Gastrocnemius medialis (tissue), 4 donors: ENCODE measurements around the gene GTPBP6. TPM values are rescaled to one million over a fixed set of nuclear protein-coding genes. Genes with fewer than 3 reads are reported as not detected.

Source experiments
- ATAC-seq, 2 donors: fragments of 150-250 bp; one replicate each; pipeline ENCODE4 v1.9.1; 2016
- DNase-seq, 2 donors: peaks; one replicate each; pipeline ENCODE4 v3.0.0-alpha.2; 2019
- H3K27ac ChIP-seq, 4 donors: fragments of 200-600 bp; sonication (generic); 1 replicate in 1 of 4; 2 replicates in 3 of 4; pipeline ENCODE4 v1.5.1; 2016 to 2018; ENCODE audit warnings: mild to moderate bottlenecking in 2 of 4, moderate library complexity in 1 of 4
- H3K27me3 ChIP-seq, 3 donors: fragments of 200-600 bp; sonication (generic) in 2 of 3; 1 replicate in 1 of 3; 2 replicates in 2 of 3; pipeline versions ENCODE4 v1.5.1 to v1.6.0; 2016 to 2019; ENCODE audit warnings: mild to moderate bottlenecking in 1 of 3, moderate library complexity in 1 of 3
- H3K36me3 ChIP-seq, 2 donors: fragments of 200-600 bp; sonication (generic) in 1 of 2; one replicate each; pipeline ENCODE4 v1.5.1; 2017 to 2018
- H3K4me1 ChIP-seq, 2 donors: fragments of 200-600 bp; sonication (generic) in 1 of 2; one replicate each; pipeline ENCODE4 v1.5.1; 2016 to 2017; ENCODE audit warnings: mild to moderate bottlenecking in 2 of 2
- H3K4me3 ChIP-seq, 4 donors: fragments of 200-600 bp; sonication (generic) in 3 of 4; 1 replicate in 1 of 4; 2 replicates in 3 of 4; pipeline ENCODE4 v1.5.1; 2016 to 2019; ENCODE audit warnings: mild to moderate bottlenecking in 2 of 4
- H3K9me3 ChIP-seq, 3 donors: fragments of 200-600 bp; sonication (generic) in 2 of 3; 1 replicate in 1 of 3; 2 replicates in 2 of 3; pipeline ENCODE4 v1.5.1; 2016 to 2019
- POLR2A ChIP-seq, 2 donors: fragments of 450-650 bp; IDR thresholded peaks; one replicate each; pipeline ENCODE4 v1.6.1; 2017; ENCODE audit warnings: antibody characterized with exemption in 2 of 2, mild to moderate bottlenecking in 2 of 2, moderate library complexity in 2 of 2
- in situ Hi-C, 4 donors: fragments of 200-750 bp; cut with MboI; loops; one replicate each; pipeline versions ENCODE4 v1.15.0 to v1.8.0; 2017; ENCODE audit warnings: low sequenced_read_pairs in 4 of 4
- intact Hi-C: fragments of 100-400 bp; cut with DNase I; formaldehyde crosslinking; loops from one replicate; pipeline ENCODE4 v1.15.1; 2023; ENCODE audit warnings: low total_unique reads
- total RNA-seq, 4 donors: library from RNA; depleted of rRNA; stranded (reverse); fragments of >200 nt; gene quantifications; one replicate each; pipeline versions ENCODE4 v1.1.0 to v1.2.3, GENCODE V29; 2016
- TF ChIP-seq, protein P1 (sequence below), 5 experiments: fragments of 450-650 bp in 3 of 5; fragments of 200-600 bp in 2 of 5; sonication (generic) in 2 of 5; IDR thresholded peaks in 4 of 5; conservative IDR thresholded peaks in 1 of 5; 1 replicate in 4 of 5; 2 replicates in 1 of 5; pipeline ENCODE4 v1.5.1; 2016 to 2019; ENCODE audit warnings: antibody characterized with exemption in 5 of 5, mild to moderate bottlenecking in 3 of 5, moderate library complexity in 3 of 5

GTPBP6 gene
- total RNA-seq, 4 donors from 2014 or later, result 40.1 to 79.4 (median 46.9) TPM

DNA sequence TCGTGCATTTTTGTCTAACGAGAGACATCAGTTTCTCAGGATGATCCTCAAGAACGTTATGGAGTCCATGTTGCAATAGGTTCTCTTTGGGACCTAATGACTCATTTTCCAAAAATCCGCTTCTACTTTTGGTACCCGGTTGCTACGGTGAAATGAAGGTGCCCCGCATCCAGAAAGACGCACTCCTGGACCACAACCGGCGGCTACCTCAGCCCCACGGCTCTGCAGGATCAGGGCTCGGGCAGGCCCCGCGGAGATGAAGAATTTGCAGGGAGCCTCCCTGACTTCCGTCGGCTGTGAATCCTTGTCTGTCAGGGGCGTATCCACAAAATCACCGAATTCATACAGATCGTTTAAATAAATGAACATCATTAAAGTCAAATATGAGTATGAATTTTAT lies 15.6 kb downstream of the GTPBP6 start:
- intact Hi-C loops (no loop called here), in situ Hi-C loops (no loop called here)
- no peak overlapping the region for H3K27ac ChIP-seq
- peaks cover 0 to 37% of the 10 kb centered on the region in 2 donors for H3K36me3 ChIP-seq
- no peaks in the 10 kb centered on the region for H3K4me1 ChIP-seq
- no peak for TF ChIP-seq POLR2A (IDR thresholded peaks at IDR 0.05)
- TF ChIP-seq, protein P1, sequence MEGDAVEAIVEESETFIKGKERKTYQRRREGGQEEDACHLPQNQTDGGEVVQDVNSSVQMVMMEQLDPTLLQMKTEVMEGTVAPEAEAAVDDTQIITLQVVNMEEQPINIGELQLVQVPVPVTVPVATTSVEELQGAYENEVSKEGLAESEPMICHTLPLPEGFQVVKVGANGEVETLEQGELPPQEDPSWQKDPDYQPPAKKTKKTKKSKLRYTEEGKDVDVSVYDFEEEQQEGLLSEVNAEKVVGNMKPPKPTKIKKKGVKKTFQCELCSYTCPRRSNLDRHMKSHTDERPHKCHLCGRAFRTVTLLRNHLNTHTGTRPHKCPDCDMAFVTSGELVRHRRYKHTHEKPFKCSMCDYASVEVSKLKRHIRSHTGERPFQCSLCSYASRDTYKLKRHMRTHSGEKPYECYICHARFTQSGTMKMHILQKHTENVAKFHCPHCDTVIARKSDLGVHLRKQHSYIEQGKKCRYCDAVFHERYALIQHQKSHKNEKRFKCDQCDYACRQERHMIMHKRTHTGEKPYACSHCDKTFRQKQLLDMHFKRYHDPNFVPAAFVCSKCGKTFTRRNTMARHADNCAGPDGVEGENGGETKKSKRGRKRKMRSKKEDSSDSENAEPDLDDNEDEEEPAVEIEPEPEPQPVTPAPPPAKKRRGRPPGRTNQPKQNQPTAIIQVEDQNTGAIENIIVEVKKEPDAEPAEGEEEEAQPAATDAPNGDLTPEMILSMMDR (IDR thresholded peaks at IDR 0.05 in 4 of 5, conservative IDR thresholded peaks at IDR 0.05 in 1 of 5), result no peak
- no peak overlapping the region for H3K4me3 ChIP-seq
- DNase-seq, result no peak
- ATAC-seq, result no peak
- no peaks in the 10 kb centered on the region for H3K9me3 ChIP-seq
- no peaks in the 10 kb centered on the region for H3K27me3 ChIP-seq

DNA sequence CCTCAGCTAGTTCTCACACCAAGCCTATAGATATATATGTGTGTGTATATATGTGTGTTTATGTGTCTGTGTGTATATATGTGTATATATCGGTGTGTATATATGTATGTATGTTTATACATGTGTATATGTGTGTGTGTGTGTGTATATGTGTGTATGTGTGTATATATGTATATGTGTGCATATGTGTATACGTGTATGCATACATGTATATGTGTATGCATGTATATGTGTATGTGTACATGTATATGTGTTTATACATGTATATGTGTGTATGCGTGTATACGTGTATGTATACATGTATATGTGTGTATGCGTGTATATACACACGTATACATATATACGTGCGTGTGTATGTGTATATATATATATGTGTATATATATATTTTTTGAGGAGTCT lies 18.3 kb downstream of the GTPBP6 start:
- TF ChIP-seq, protein P1 (IDR thresholded peaks at IDR 0.05 in 4 of 5, conservative IDR thresholded peaks at IDR 0.05 in 1 of 5), result no peak
- TF ChIP-seq POLR2A (IDR thresholded peaks at IDR 0.05), result no peak
- H3K4me1 ChIP-seq, result no peaks in the 10 kb centered on the region
- no peak for ATAC-seq
- in situ Hi-C loops, result no loop called here
- no peaks in the 10 kb centered on the region for H3K27me3 ChIP-seq
- intact Hi-C loops, result no loop called here
- no peaks in the 10 kb centered on the region for H3K9me3 ChIP-seq
- H3K27ac ChIP-seq, result no peak overlapping the region
- peaks cover 0 to 11% of the 10 kb centered on the region in 2 donors for H3K36me3 ChIP-seq
- no peak for DNase-seq
- H3K4me3 ChIP-seq, result no peak overlapping the region

- H3K4me3 ChIP-seq, result no peak overlapping the region
- in situ Hi-C loops, result no loop called here
- TF ChIP-seq POLR2A (IDR thresholded peaks at IDR 0.05), result no peak
- TF ChIP-seq, protein P1 (IDR thresholded peaks at IDR 0.05 in 4 of 5, conservative IDR thresholded peaks at IDR 0.05 in 1 of 5), result no peak
- no peak overlapping the region for H3K27ac ChIP-seq
- H3K4me1 ChIP-seq, result no peaks in the 10 kb centered on the region
- DNase-seq (no peak), ATAC-seq (no peak)
- intact Hi-C loops, result no loop called here
- no peaks in the 10 kb centered on the region for H3K36me3 ChIP-seq
- no peaks in the 10 kb centered on the region for H3K9me3 ChIP-seq
- no peaks in the 10 kb centered on the region for H3K27me3 ChIP-seq
Measured at GRCh38 chrX:298993-299392, 19.6 kb downstream of the GTPBP6 start.

GRCh38 chrX:295136-295535 lies 23.5 kb downstream of the GTPBP6 start:
- Histone ChIP-seq H3K36me3 (no peaks in the 10 kb centered on the region), H3K27me3 (no peaks in the 10 kb centered on the region), H3K27ac (no peak overlapping the region), H3K9me3 (no peaks in the 10 kb centered on the region), H3K4me3 (no peak overlapping the region), H3K4me1 (no peaks in the 10 kb centered on the region)
- no peak for TF ChIP-seq POLR2A (IDR thresholded peaks at IDR 0.05)
- TF ChIP-seq, protein P1 (IDR thresholded peaks at IDR 0.05 in 4 of 5, conservative IDR thresholded peaks at IDR 0.05 in 1 of 5), result no peak
- ATAC-seq (no peak), DNase-seq (no peak)
- intact Hi-C loops (no loop called here), in situ Hi-C loops (no loop called here)
